Astrocyte of the cerebellum (primary cell): Measurements from ENCODE around the gene STK24.

Experiments
- DNase-seq: peaks from one replicate; pipeline ENCODE4 v3.0.0-alpha.2; 2011; ENCODE audit warnings: low read depth
- H3K4me3 ChIP-seq: 2 replicates; pipeline ENCODE4 v1.5.1; 2011; ENCODE audit warnings: mild to moderate bottlenecking, low read depth, low read length, moderate library complexity
- CTCF ChIP-seq: IDR thresholded peaks from 2 replicates; pipeline ENCODE4 v1.5.1; 2012; ENCODE audit warnings: low read length, low read depth, moderate library complexity, mild to moderate bottlenecking; ENCODE audit errors: missing control alignments
- in situ Hi-C: cut with HindIII; loops from 2 replicates; pipeline ENCODE4 v1.10.0; 2017; ENCODE audit warnings: low sequenced_read_pairs

The STK24 gene

GRCh38 chr13:98512774-98513665 lies 63.9 kb downstream of the STK24 start:
- H3K4me3 ChIP-seq = no peak overlapping the region
- in situ Hi-C loops = no loop called here
- DNase-seq = no peak
- no peak for TF ChIP-seq CTCF

GRCh38 chr13:98511435-98511834 lies 65.5 kb downstream of the STK24 start:
- no peak overlapping the region for H3K4me3 ChIP-seq
- in situ Hi-C loops = no loop called here
- no peak for DNase-seq
- no peak for TF ChIP-seq CTCF

GRCh38 chr13:98510156-98510509 lies 66.8 kb downstream of the STK24 start:
- TF ChIP-seq CTCF = no peak

GRCh38 chr13:98509271-98510155 lies 67.4 kb downstream of the STK24 start:
- in situ Hi-C loops = no loop called here
- no peak overlapping the region for H3K4me3 ChIP-seq
- no peak for TF ChIP-seq CTCF
- peak; percentile 68 for DNase-seq

More at GRCh38 chr13:98510156-98510509, 66.8 kb downstream of the STK24 start:
- DNase-seq = no peak
- H3K4me3 ChIP-seq = no peak overlapping the region
- in situ Hi-C loops = no loop called here

GRCh38 chr13:98508685-98509084 lies 68.2 kb downstream of the STK24 start:
- no peak for TF ChIP-seq CTCF
- H3K4me3 ChIP-seq = no peak overlapping the region
- DNase-seq = peak; percentile 74
- in situ Hi-C loops = no loop called here

- no peak overlapping the region for H3K4me3 ChIP-seq
- no peak for TF ChIP-seq CTCF
- in situ Hi-C loops = no loop called here
- DNase-seq = peak; percentile 78
These were observed 68.6 kb downstream of the STK24 start for GRCh38 chr13:98508280-98508679.
